IPS DF 4.7 (cell line): ENCODE data around the gene CDH13.

Experiments used
- DNase-seq: peaks from one replicate; pipeline ENCODE4 v3.0.0-alpha.2; 2013; ENCODE audit warnings: low spot score; ENCODE audit errors: extremely low read depth

CDH13 gene

GRCh38 chr16:83158320-83158957 is 531.7 kb downstream of the CDH13 start:
- no peak for DNase-seq

GRCh38 chr16:83159049-83159448 is 532.3 kb downstream of the CDH13 start:
- DNase-seq = no peak

- no peak for DNase-seq
These were observed 533.7 kb downstream of the CDH13 start for GRCh38 chr16:83160287-83161020.

- no peak for DNase-seq
These were observed 536.0 kb downstream of the CDH13 start for GRCh38 chr16:83162791-83163190.

GRCh38 chr16:83164816-83165215 is 538.0 kb downstream of the CDH13 start:
- no peak for DNase-seq

- no peak for DNase-seq
These were observed 544.6 kb downstream of the CDH13 start for GRCh38 chr16:83171396-83171795.

GRCh38 chr16:83174671-83175070 is 547.9 kb downstream of the CDH13 start:
- DNase-seq = no peak

- no peak for DNase-seq
These were observed 550.0 kb downstream of the CDH13 start for GRCh38 chr16:83176802-83177201.

- DNase-seq = no peak
These were observed 559.1 kb downstream of the CDH13 start for GRCh38 chr16:83185902-83186301.

- DNase-seq = no peak
These were observed 560.6 kb downstream of the CDH13 start for GRCh38 chr16:83187405-83187804.

- DNase-seq = no peak
These were observed 570.0 kb downstream of the CDH13 start for GRCh38 chr16:83196796-83197195.

GRCh38 chr16:83197450-83197849 is 570.7 kb downstream of the CDH13 start:
- DNase-seq = no peak

- no peak for DNase-seq
These were observed 572.2 kb downstream of the CDH13 start for GRCh38 chr16:83198977-83199376.

- DNase-seq = no peak
These were observed 573.4 kb downstream of the CDH13 start for GRCh38 chr16:83200005-83200779.

- no peak for DNase-seq
These were observed 575.0 kb downstream of the CDH13 start for GRCh38 chr16:83201748-83202147.

GRCh38 chr16:83205896-83206295 is 579.1 kb downstream of the CDH13 start:
- no peak for DNase-seq

GRCh38 chr16:83206426-83206825 is 579.7 kb downstream of the CDH13 start:
- no peak for DNase-seq

GRCh38 chr16:83211711-83212110 is 584.9 kb downstream of the CDH13 start:
- DNase-seq = peak; percentile 2

- DNase-seq = no peak
These were observed 585.6 kb downstream of the CDH13 start for GRCh38 chr16:83212301-83212841.

GRCh38 chr16:83214671-83215070 is 587.9 kb downstream of the CDH13 start:
- no peak for DNase-seq

GRCh38 chr16:83215406-83216001 is 588.7 kb downstream of the CDH13 start:
- peak; percentile 69 for DNase-seq

- DNase-seq = no peak
These were observed 592.5 kb downstream of the CDH13 start for GRCh38 chr16:83219285-83219684.
